Chondrocyte (in vitro differentiated cells): ENCODE data around the gene TFB2M. TPM values are rescaled to one million over a fixed set of nuclear protein-coding genes. Genes with fewer than 3 reads are reported as not detected.

Experiments
- DNase-seq: peaks from one replicate; pipeline ENCODE4 v3.0.0; 2021; ENCODE audit warnings: mixed read lengths, low spot score
- H3K27ac Mint-ChIP-seq: one replicate; pipeline ENCODE4 v1.8.0; 2021; ENCODE audit warnings: mild to moderate bottlenecking, moderate library complexity, mixed read lengths; ENCODE audit not compliant: unreplicated experiment
- H3K27me3 Mint-ChIP-seq: 2 replicates; pipeline ENCODE4 v1.8.0; 2021; ENCODE audit warnings: low read depth, mixed read lengths
- H3K36me3 Mint-ChIP-seq: 2 replicates; pipeline ENCODE4 v1.8.0; 2021; ENCODE audit warnings: low read depth, mixed read lengths
- H3K4me1 Mint-ChIP-seq: 2 replicates; pipeline ENCODE4 v1.8.0; 2021; ENCODE audit warnings: low read depth, mild to moderate bottlenecking, mixed read lengths
- H3K4me3 Mint-ChIP-seq: one replicate; pipeline ENCODE4 v1.8.0; 2021; ENCODE audit warnings: mild to moderate bottlenecking, moderate library complexity, mixed read lengths; ENCODE audit not compliant: unreplicated experiment
- H3K9me3 Mint-ChIP-seq: 2 replicates; pipeline ENCODE4 v1.8.0; 2021; ENCODE audit warnings: low read depth, mixed read lengths
- total RNA-seq: library from RNA; stranded (reverse); gene quantifications from 3 replicates; pipeline ENCODE4 v1.2.1, GENCODE V29; 2021
- TF ChIP-seq, protein P1 (sequence below): fragments of 200-600 bp; sonication (generic); IDR thresholded peaks from 2 replicates; pipeline ENCODE4 v1.5.0; 2021; ENCODE audit warnings: antibody characterized with exemption, mild to moderate bottlenecking, moderate library complexity

Gene TFB2M
- total RNA-seq, 1 donor from 2014 or later: 10.6 TPM

DNA sequence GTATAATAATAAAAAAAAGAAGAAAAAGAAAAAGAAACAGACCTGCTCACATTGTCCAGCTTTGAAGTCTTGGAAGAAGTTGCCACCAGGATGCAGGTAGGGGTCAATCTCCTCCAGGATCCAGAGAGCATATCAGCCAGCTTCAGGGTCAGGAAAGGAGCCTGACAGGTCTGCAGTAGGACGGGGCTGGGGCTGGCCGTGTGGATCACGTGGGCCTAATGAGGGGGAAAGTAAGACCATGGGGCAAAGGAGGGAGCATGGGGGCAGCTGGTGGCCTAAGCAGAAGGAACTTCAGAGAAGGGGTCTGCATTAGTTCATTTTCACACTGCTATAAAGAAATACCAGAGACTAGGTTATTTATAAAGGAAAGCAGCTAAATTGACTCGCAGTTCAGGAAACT, 39.7 kb downstream of the TFB2M start:
- TF ChIP-seq, protein P1, sequence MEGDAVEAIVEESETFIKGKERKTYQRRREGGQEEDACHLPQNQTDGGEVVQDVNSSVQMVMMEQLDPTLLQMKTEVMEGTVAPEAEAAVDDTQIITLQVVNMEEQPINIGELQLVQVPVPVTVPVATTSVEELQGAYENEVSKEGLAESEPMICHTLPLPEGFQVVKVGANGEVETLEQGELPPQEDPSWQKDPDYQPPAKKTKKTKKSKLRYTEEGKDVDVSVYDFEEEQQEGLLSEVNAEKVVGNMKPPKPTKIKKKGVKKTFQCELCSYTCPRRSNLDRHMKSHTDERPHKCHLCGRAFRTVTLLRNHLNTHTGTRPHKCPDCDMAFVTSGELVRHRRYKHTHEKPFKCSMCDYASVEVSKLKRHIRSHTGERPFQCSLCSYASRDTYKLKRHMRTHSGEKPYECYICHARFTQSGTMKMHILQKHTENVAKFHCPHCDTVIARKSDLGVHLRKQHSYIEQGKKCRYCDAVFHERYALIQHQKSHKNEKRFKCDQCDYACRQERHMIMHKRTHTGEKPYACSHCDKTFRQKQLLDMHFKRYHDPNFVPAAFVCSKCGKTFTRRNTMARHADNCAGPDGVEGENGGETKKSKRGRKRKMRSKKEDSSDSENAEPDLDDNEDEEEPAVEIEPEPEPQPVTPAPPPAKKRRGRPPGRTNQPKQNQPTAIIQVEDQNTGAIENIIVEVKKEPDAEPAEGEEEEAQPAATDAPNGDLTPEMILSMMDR: no peak
- Mint-ChIP-seq H3K4me3 (no peak overlapping the region), H3K27me3 (no peaks in the 10 kb centered on the region), H3K36me3 (peaks cover 6% of the 10 kb centered on the region), H3K9me3 (peaks cover 12% of the 10 kb centered on the region), H3K27ac (no peak overlapping the region), H3K4me1 (no peaks in the 10 kb centered on the region)
- no peak for DNase-seq

DNA sequence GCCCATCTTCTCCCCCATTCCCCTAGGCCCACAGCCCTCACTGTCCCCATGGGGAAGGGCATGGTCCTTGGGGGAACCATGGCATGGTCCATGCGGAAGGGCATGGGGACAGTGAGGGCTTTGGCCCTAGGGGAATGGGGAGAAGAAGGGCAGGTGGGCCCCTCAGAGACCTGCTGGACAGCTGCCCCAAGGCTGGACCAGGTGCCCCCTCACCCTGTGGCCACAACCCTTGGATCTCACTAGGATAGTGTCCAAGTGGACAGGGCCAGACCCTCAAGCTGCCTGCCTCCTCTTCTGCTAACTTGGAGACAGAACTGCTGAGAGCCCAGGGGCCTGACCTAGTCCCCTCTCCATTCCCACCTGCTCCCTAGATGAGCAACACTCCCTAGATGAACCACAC, 46.5 kb downstream of the TFB2M start:
- Mint-ChIP-seq H3K36me3 (peaks cover under 1% of the 10 kb centered on the region), H3K9me3 (peaks cover 13% of the 10 kb centered on the region), H3K4me3 (no peak overlapping the region), H3K27me3 (no peaks in the 10 kb centered on the region), H3K27ac (no peak overlapping the region), H3K4me1 (no peaks in the 10 kb centered on the region)
- no peak for DNase-seq
- TF ChIP-seq, protein P1: no peak

DNA sequence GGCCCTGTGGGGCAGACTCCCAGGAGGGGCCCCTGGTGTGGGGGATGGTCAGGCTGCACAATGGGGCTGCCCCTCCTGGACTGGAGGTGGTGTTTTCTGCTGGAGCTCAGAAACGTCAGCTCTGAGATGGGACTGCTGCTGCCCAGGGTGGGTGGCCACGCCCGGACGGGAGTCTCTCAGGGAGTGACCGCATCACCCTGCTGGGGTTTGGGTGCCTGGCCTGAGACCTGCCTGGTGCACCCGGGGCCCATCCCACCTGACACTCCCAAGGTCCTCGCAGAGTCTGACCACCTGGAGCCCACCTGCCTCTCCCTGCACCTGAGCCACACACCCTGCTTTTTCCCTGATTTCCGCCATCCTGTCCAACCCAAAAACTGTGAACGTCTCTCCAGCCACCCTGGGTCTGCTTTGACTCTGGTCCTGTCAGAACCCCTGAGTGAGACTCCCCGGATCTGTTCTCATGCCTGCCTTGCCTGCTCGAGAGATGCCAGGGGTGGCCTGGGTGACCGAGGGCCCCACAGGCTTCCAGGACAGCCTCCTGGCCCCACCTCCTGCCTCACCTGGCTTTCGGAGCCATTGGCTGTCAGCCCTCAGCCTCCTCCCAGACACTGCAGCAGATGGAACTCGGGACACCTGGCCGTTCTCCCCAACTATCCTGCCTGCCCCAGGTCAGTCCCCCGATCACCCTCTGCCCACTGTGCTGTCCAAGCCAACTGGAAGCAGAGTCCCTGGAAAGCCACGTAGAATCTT, 47.4 kb downstream of the TFB2M start:
- no peak for DNase-seq
- Mint-ChIP-seq H3K4me3 (no peak overlapping the region), H3K9me3 (peaks cover 19% of the 10 kb centered on the region), H3K36me3 (peaks cover 4% of the 10 kb centered on the region), H3K27ac (no peak overlapping the region), H3K4me1 (no peaks in the 10 kb centered on the region), H3K27me3 (no peaks in the 10 kb centered on the region)
- TF ChIP-seq, protein P1: no peak

DNA sequence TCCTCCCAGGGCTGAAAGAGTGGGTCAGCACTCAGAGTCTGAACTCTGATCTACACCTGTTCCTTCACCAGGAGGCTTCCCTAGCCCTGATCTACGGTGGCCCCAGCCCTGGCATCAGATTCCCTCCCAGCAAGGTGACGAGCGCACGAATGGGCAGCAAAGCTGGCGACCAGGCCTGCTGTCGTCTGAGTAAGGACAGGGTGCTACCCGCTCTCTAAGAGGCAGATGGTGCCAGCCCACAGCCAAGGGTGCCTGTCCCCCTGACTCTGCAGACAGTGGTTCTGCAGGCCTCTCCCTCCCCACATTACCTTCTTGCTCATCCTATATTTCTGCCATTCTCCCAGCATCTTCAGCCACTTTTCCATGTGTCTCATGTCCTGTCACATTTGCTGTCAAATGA, 48.7 kb downstream of the TFB2M start:
- H3K9me3 Mint-ChIP-seq: peaks cover 19% of the 10 kb centered on the region
- H3K27ac Mint-ChIP-seq: no peak overlapping the region
- H3K4me3 Mint-ChIP-seq: no peak overlapping the region
- peaks cover 4% of the 10 kb centered on the region for H3K36me3 Mint-ChIP-seq
- no peaks in the 10 kb centered on the region for H3K4me1 Mint-ChIP-seq
- no peak for DNase-seq
- TF ChIP-seq, protein P1: no peak
- H3K27me3 Mint-ChIP-seq: no peaks in the 10 kb centered on the region

DNA sequence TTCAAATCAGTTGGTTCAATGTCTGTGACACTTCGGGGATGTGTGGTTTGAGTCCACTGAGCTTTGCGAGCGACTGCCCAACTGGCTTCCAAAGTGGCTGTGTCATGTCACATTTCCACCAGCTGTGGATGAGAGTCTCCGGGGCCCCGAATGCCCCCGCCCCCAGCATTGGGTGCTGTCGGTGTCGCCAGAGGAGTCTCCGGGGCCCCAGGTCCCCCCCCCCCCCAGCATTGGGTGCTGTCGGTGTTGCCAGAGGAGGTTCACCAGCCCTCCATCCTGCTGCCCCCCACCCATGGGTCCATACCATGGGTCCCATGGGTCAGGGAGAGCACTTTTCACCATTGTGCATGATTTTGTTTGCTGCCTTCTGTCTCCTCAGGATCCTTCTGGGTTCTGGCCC, 49.9 kb downstream of the TFB2M start:
- Mint-ChIP-seq H3K36me3 (peaks cover 4% of the 10 kb centered on the region), H3K4me1 (no peaks in the 10 kb centered on the region), H3K27ac (no peak overlapping the region), H3K27me3 (no peaks in the 10 kb centered on the region), H3K9me3 (peaks cover 19% of the 10 kb centered on the region), H3K4me3 (no peak overlapping the region)
- no peak for DNase-seq
- TF ChIP-seq, protein P1: no peak
